SJSA1 (cell line): Measurements from ENCODE around the gene CUZD1. TPM values are rescaled to one million over a fixed set of nuclear protein-coding genes. Genes with fewer than 3 reads are reported as not detected.

Source experiments
- DNase-seq, 2 experiments: peaks; one replicate each; pipeline ENCODE4 v3.0.0-alpha.2; 2015 to 2020; ENCODE audit warnings: low spot score in 2 of 2, low read depth in 1 of 2
- H3K27ac ChIP-seq: fragments of 250-450 bp; sonication (Bioruptor Pico); 2 replicates; pipeline ENCODE4 v1.5.1; 2020; ENCODE audit warnings: mild to moderate bottlenecking, moderate library complexity
- H3K27me3 ChIP-seq: fragments of 250-450 bp; sonication (Bioruptor Pico); replicated peaks from 2 replicates; pipeline ENCODE4 v1.5.1; 2020; ENCODE audit warnings: mild to moderate bottlenecking, moderate library complexity
- H3K36me3 ChIP-seq: fragments of 250-450 bp; sonication (Bioruptor Pico); 2 replicates; pipeline ENCODE4 v1.5.1; 2020; ENCODE audit warnings: mild to moderate bottlenecking
- H3K4me1 ChIP-seq: fragments of 250-450 bp; sonication (Bioruptor Pico); replicated peaks from 2 replicates; pipeline ENCODE4 v1.6.1; 2021; ENCODE audit warnings: mild to moderate bottlenecking
- H3K4me3 ChIP-seq: fragments of 250-450 bp; sonication (Bioruptor Pico); 2 replicates; pipeline ENCODE4 v1.5.1; 2020; ENCODE audit warnings: mild to moderate bottlenecking
- H3K9me3 ChIP-seq: fragments of 250-450 bp; sonication (Bioruptor Pico); replicated peaks from 2 replicates; pipeline ENCODE4 v1.5.1; 2020; ENCODE audit warnings: mild to moderate bottlenecking
- total RNA-seq: library from RNA; depleted of rRNA; stranded (reverse); fragments of >200 nt; shearing (Covaris generic); gene quantifications from 2 replicates; pipeline ENCODE4 v1.2.3, GENCODE V29; 2014; rRNA removed

Gene CUZD1
- total RNA-seq, 1 experiment from 2014 or later = 2.0 TPM

DNA sequence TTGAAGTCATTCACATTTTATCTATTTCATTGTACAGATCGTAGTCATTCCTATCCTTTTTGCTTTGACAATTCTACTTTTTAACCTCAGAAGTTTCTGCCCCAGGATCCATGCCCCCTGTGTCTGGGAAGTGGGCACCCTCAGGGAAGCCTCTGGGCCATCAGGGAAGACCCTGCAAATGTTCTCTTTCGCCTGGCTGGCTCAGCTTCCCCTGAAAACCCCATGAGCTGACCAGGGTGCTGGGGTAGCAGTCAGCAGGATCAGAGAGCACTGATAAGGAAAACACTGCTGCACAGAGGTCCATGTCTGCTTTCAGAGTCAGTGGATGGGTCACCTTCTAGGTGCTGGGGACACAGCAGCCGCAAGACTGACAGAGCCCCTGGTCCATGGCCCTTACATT is 23.8 kb downstream of the CUZD1 start:
- H3K4me3 ChIP-seq = no peak overlapping the region
- peaks cover 19% of the 10 kb centered on the region for H3K27me3 ChIP-seq
- no peaks in the 10 kb centered on the region for H3K4me1 ChIP-seq
- DNase-seq = no peak
- no peaks in the 10 kb centered on the region for H3K36me3 ChIP-seq
- no peak overlapping the region for H3K27ac ChIP-seq
- H3K9me3 ChIP-seq = no peaks in the 10 kb centered on the region

DNA sequence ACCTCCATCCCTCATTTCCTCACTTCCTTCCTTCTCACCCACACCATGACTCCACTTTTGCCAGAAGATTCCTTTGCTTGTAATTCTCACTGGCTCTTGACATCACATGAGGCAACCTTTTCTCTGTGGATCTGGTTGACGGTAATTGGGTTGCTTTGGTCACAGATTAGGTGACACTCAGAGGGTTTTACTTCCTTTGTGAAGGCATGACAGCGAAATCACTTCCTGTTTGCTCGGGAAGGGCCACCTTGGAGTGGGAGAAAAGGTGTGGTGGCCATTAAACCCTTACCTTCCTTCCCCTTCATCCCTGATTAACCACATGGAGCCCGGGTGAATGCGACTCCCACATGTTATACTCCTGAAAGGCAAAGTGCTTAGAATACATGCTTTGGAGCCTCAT is 30.2 kb downstream of the CUZD1 start:
- no peaks in the 10 kb centered on the region for H3K4me1 ChIP-seq
- H3K9me3 ChIP-seq = no peaks in the 10 kb centered on the region; the same call in 1 of the 2 replicates
- DNase-seq = no peak
- H3K36me3 ChIP-seq = no peaks in the 10 kb centered on the region
- peaks cover 21% of the 10 kb centered on the region for H3K27me3 ChIP-seq
- no peak overlapping the region for H3K27ac ChIP-seq
- H3K4me3 ChIP-seq = no peak overlapping the region

DNA sequence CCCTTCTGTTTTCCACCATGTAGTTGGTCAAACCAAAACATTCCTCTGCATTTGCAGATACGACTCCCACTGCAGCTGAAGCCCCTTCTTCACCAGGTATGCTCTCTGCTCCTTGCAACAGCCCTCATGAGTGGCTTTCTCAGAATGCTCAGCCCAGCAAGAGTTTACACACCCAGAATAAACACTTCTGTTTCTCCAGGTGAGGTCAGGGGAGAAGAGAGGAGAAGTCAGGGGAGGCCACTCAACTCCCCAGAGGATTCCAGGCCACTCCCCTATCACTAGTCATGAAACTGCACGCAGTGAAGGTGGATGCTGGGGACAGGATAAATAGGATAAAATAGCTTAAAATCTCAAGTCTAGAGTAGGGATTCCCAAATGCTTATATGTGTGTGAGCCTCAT is 31.2 kb downstream of the CUZD1 start:
- no peak overlapping the region for H3K4me3 ChIP-seq
- H3K27ac ChIP-seq = no peak overlapping the region
- H3K9me3 ChIP-seq = no peaks in the 10 kb centered on the region; the same call in 1 of the 2 replicates
- H3K4me1 ChIP-seq = no peaks in the 10 kb centered on the region
- H3K27me3 ChIP-seq = peaks cover 21% of the 10 kb centered on the region
- no peaks in the 10 kb centered on the region for H3K36me3 ChIP-seq
- DNase-seq = no peak

DNA sequence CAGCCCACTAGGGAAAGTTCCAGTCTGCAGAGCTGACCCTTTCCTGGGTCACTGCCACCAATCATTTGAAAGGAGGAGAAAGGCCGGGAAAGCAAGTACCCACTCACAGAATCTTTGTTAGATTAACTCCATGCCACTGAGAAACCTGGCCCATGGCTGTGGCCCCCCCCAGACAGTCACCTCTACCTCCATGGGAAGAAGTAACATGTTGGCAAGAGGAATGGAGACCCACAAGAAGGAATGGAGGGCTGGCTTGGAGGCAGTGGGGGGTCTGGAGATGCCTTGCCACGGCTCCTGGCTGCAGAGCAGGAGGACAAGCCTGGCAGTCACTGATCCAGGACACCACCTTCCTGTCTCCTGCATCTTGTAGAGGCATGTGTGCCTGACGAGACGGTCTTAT is 32.9 kb downstream of the CUZD1 start:
- no peaks in the 10 kb centered on the region; the same call in 1 of the 2 replicates for H3K9me3 ChIP-seq
- DNase-seq = no peak
- no peaks in the 10 kb centered on the region for H3K4me1 ChIP-seq
- H3K27ac ChIP-seq = no peak overlapping the region
- no peaks in the 10 kb centered on the region for H3K36me3 ChIP-seq
- H3K4me3 ChIP-seq = no peak overlapping the region
- peaks cover 16% of the 10 kb centered on the region for H3K27me3 ChIP-seq

DNA sequence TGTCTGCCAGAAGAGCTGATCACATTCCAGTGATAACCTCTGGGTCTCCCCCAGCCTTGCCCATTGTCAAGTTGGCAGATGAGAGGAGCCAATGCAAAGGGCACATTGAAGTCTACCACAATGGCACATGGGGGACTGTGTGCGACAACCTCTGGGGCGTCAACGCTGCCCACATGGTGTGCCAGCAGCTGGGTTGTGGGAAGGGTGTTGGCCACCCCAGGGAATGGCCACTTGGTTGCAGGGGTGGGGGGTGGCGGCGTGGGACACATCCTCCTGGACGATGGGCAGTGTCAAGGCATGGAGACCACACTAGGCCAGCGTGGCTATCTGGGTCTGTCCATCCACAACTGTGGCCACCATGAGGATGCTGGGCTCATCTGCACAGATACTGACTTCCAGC is 43.4 kb downstream of the CUZD1 start:
- no peak overlapping the region for H3K4me3 ChIP-seq
- no peaks in the 10 kb centered on the region for H3K36me3 ChIP-seq
- DNase-seq = no peak
- no peaks in the 10 kb centered on the region for H3K27me3 ChIP-seq
- no peaks in the 10 kb centered on the region for H3K9me3 ChIP-seq
- H3K4me1 ChIP-seq = no peaks in the 10 kb centered on the region
- H3K27ac ChIP-seq = no peak overlapping the region

DNA sequence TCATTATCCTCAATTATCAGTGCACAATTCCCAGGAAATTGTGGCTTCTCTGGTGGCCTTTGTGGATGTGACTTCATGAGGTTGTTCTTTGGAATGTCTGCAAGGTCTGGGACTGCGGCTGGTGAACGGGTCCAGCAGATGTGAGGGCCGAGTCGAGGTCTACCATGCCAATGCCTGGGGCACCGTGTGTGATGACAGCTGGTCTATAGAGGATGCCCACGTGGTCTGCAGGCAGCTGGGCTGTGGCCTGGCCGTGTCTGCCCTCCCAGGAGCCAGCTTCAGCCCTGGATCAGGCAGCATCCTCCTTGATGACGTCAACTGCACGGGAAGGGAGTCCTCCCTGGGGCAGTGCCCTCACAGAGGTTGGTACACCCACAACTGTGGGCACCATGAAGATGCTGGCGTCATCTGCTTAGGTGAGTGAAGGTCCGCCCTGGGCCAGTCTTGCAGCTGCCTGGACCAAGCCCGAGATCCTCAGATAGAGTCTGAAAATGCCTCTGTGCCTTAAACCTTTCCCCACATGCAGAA is 46.9 kb downstream of the CUZD1 start:
- DNase-seq = no peak
- no peaks in the 10 kb centered on the region for H3K27me3 ChIP-seq
- H3K27ac ChIP-seq = no peak overlapping the region
- H3K4me1 ChIP-seq = no peaks in the 10 kb centered on the region
- H3K4me3 ChIP-seq = no peak overlapping the region
- no peaks in the 10 kb centered on the region for H3K9me3 ChIP-seq
- H3K36me3 ChIP-seq = no peaks in the 10 kb centered on the region

DNA sequence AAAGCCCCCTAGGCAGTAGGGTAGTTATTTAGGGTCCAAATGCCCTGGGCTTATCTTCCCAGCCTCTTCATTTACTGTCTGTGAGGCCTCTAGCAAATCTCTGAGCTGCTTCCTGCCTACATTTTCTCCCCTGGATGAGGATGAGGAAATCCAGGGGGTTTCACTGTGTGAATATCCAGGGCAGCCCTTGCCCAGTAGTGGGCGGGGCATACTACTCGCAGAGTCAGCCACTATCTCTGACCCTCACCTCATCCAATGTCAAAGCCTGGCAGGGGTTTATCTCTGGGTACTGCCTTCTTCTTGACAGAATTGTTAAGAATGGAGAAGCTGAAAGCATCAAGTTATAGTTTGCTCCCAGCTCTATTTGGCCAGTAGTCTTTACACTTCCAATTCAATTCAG is 48.9 kb downstream of the CUZD1 start:
- no peak overlapping the region for H3K27ac ChIP-seq
- no peaks in the 10 kb centered on the region for H3K9me3 ChIP-seq
- no peaks in the 10 kb centered on the region for H3K36me3 ChIP-seq
- no peaks in the 10 kb centered on the region for H3K27me3 ChIP-seq
- DNase-seq = no peak
- no peaks in the 10 kb centered on the region for H3K4me1 ChIP-seq
- no peak overlapping the region for H3K4me3 ChIP-seq

DNA sequence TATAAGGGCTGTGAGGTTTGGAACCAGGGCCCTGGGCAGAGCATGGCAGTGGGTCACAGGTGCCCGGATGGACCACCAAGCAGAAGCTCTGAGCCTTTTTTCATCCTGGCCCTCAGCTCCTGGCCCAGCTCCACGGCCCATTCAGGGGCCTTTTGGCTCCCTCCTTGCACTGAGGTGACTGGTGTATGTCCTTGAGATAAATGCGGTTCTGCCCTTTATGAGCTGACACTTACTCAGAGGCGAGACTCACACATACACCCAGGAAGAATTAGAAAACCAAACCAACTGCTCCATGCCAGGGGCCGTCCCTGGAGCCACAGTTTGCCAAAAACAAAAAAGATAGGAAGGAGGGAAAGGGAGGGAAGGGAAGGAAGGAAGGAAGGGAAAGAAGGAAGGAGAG is 49.7 kb downstream of the CUZD1 start:
- DNase-seq = no peak
- Histone ChIP-seq H3K4me3 (no peak overlapping the region), H3K27ac (no peak overlapping the region), H3K4me1 (no peaks in the 10 kb centered on the region), H3K36me3 (no peaks in the 10 kb centered on the region), H3K9me3 (no peaks in the 10 kb centered on the region), H3K27me3 (no peaks in the 10 kb centered on the region)

DNA sequence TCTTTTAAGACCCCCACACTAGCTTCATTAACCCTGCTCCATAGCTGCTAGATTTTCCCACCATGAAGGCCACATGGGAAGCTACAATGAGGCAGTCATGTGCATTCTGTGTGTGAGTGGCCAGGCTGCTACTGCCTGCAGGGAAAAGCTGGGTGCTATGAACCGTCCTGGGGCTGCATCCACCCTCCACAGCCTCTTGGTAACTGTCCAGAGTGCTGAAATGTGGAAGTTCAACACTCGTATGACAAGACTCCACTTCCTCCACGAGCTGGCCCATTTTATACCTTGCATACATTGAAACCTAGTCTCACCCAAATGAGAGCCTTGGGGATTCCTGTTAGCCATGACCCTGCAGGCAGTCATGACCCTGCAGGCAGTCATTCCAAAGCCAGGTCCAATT is 59.4 kb downstream of the CUZD1 start:
- DNase-seq = no peak
- no peak overlapping the region for H3K27ac ChIP-seq
- no peaks in the 10 kb centered on the region for H3K36me3 ChIP-seq
- H3K9me3 ChIP-seq = no peaks in the 10 kb centered on the region
- no peaks in the 10 kb centered on the region for H3K27me3 ChIP-seq
- H3K4me3 ChIP-seq = no peak overlapping the region
- H3K4me1 ChIP-seq = no peaks in the 10 kb centered on the region

DNA sequence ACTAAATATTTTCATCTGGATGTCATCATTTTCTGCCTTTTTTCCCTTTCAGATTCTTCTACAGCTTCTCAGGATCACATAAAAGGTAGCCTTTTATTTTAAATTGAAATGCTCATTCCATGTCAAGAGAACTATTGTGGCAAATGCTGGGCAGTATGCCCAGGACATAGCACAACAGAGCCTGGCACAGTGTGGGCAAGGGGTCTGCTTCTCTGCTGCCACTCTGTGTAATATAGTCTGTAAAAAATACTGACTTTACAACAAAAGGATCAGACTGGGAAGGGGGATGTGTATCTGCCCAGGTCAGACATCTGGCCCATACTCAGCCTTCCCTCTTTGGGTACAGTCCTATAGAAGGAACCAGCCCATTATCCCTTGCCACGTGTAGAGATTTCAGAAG is 62.7 kb downstream of the CUZD1 start:
- Histone ChIP-seq H3K9me3 (no peaks in the 10 kb centered on the region), H3K4me1 (peaks cover 14% of the 10 kb centered on the region), H3K36me3 (no peaks in the 10 kb centered on the region), H3K4me3 (no peak overlapping the region), H3K27me3 (no peaks in the 10 kb centered on the region), H3K27ac (no peak overlapping the region)
- no peak for DNase-seq

Other genes with a start within 250 kb of the CUZD1 start
- gene C10orf120, start 146.0 kb downstream of the CUZD1 start, total RNA-seq = not detected in 2 replicates
- 5.2 and 11.7 TPM in 2 replicates for gene FAM24B, start 33.7 kb upstream of the CUZD1 start, total RNA-seq
- gene FAM24A, start 64.8 kb upstream of the CUZD1 start, total RNA-seq = not detected in 2 replicates
- gene C10orf88, start 108.4 kb upstream of the CUZD1 start, total RNA-seq = 11.9 and 12.6 TPM in 2 replicates
- gene PSTK, start 134.5 kb upstream of the CUZD1 start, total RNA-seq = 6.2 and 11.2 TPM in 2 replicates
- gene IKZF5, start 162.9 kb upstream of the CUZD1 start, total RNA-seq = 1.0 and 4.4 TPM in 2 replicates
- 7.9 and 10.3 TPM in 2 replicates for gene ACADSB, start 163.1 kb upstream of the CUZD1 start, total RNA-seq